ENCODE results near the gene ATP11A. TPM values are rescaled to one million over a fixed set of nuclear protein-coding genes. Genes with fewer than 3 reads are reported as not detected.

Gene ATP11A
- total and polyA plus RNA-seq, 10 of the 15 experiments (the other 5 are each of a cell fraction or from before 2014, with no cell fraction given): 1.4 to 69.6 (median 14.4) TPM

DNA sequence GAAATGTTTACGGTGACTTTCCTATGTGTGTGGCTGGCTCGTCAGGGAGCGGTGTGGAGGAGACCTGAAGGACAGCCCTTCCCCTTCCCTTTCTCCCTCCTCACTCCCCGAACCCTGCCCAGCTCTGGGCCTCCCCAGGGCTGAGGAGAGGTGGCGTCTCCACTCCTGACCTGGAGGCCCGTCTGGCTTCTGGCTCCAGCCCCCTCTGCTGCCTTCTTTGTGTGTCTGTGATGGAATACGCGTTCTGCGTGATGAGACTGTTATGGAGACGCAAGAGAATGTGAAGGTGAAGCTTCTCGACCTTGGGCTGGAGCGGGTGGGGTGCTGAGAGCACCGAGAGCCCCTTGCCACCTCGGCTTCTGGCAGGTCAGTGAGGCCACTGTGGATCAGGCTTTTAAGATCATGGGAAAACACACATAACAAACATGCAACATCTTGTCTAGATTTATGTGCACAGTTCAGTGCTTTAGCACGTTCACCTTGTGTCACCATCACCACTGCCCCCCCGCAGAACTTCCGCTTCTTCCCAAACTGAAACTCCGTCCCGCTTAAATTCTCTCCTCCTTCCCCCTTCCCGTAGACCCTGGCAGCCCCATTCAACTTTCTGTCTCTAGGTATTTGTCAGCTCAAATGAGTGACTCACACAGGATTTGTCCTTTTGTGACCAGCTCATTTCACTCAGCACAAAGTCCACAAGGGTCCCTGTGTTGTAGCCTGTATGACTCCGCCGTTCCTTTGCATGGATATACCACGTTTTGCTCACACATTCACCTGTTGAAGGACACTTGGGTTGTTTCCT is 24.7 kb downstream of the ATP11A start:
- CTCF ChIA-PET: no interaction called here
- Histone ChIP-seq H3K36me3 (ENCODE audit: control insufficient read depth in 2 of 2, insufficient read depth in 2 of 2, low read length in 1 of 2) (no peaks in the 10 kb centered on the region), H3K27me3 (replicated peaks in 1 of 2; ENCODE audit: control insufficient read depth in 2 of 2, insufficient read depth in 2 of 2, low read length in 1 of 2) (no peaks in the 10 kb centered on the region), H3K79me2 (ENCODE audit: control insufficient read depth, insufficient read depth, low read length) (peaks cover 3% of the 10 kb centered on the region), H3K4me2 (ENCODE audit: control insufficient read depth, insufficient read depth) (no peak overlapping the region), H3K9me3 (replicated peaks; ENCODE audit: control insufficient read depth, insufficient read depth, low read length) (no peaks in the 10 kb centered on the region; the same call in 2 of the 3 replicates), H3K4me3 (no peak overlapping the region), H3K9ac (ENCODE audit: control insufficient read depth, insufficient read depth, low read length) (no peak overlapping the region), H2AFZ (ENCODE audit: control insufficient read depth, low read depth, low read length) (no peak overlapping the region), H3K4me1 (ENCODE audit: control insufficient read depth, insufficient read depth, low read length) (peaks cover 9% of the 10 kb centered on the region), H4K20me1 (ENCODE audit: control insufficient read depth, insufficient read depth) (no peaks in the 10 kb centered on the region), H3K27ac (ENCODE audit: control insufficient read depth, insufficient read depth) (no peak overlapping the region)
- SMC1A ChIA-PET (ENCODE audit: uncharacterized antibody, unreplicated experiment): no interaction called here
- ATAC-seq (no peak), DNase-seq (ENCODE audit: low read depth, low spot score) (no peak), FAIRE-seq (no peak)
- no peak for TF ChIP-seq DPF2 (IDR thresholded peaks at IDR 0.05)
- TF ChIP-seq TARDBP (IDR thresholded peaks at IDR 0.05; ENCODE audit: borderline replicate concordance): no peak
- TF ChIP-seq NFYB (IDR thresholded peaks at IDR 0.05; ENCODE audit: insufficient read depth, low read depth, low read length): no peak
- TF ChIP-seq, protein P1, sequence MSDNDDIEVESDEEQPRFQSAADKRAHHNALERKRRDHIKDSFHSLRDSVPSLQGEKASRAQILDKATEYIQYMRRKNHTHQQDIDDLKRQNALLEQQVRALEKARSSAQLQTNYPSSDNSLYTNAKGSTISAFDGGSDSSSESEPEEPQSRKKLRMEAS (IDR thresholded peaks at IDR 0.05; ENCODE audit: low read depth, low read length): no peak
- no peak for TF ChIP-seq BMI1 (IDR thresholded peaks at IDR 0.05; ENCODE audit: borderline replicate concordance)
- TF ChIP-seq TAF1 (IDR thresholded peaks at IDR 0.05; ENCODE audit: borderline replicate concordance, low read depth, low read length): no peak
- TF ChIP-seq RB1 (IDR thresholded peaks at IDR 0.05; ENCODE audit: borderline replicate concordance): no peak
- no peak for TF ChIP-seq BRCA1 (IDR thresholded peaks at IDR 0.05; ENCODE audit: low read depth, low read length)
- in situ Hi-C loops (cut with MboI): no loop called here
- no TSS peak for BruUV-seq (replicated peaks)
- RAD21 ChIA-PET (ENCODE audit: unreplicated experiment): no interaction called here
- intact Hi-C loops (cut with micrococcal nuclease; ENCODE audit: unreplicated experiment): no loop called here
- POLR2A ChIA-PET: no interaction called here
- 78% methylated on average over 23 of the region's 23 CpGs for WGBS (ENCODE audit: insufficient coverage, insufficient replicate concordance, low lambda C conversion rate, missing lambda C conversion rate)

Data from GM12878 (cell line).